OCI-LY7 (cell line): Measurements from ENCODE around the gene TMPRSS9.

Experiments used
- CTCF ChIP-seq: fragments of 200-600 bp; sonication (generic); conservative IDR thresholded peaks from 2 replicates; pipeline ENCODE4 v1.5.1; 2014; ENCODE audit warnings: mild to moderate bottlenecking, antibody characterized with exemption, low read length, moderate library complexity, mixed read lengths
- EZH2phosphoT487 ChIP-seq: fragments of 200-600 bp; sonication (generic); IDR thresholded peaks from 2 replicates; pipeline ENCODE4 v1.6.1; 2018; ENCODE audit warnings: low read depth, borderline replicate concordance, mild to moderate bottlenecking, mixed run types, antibody characterized with exemption, low read length, moderate library complexity, mixed read lengths

- TF ChIP-seq CTCF (no peak), EZH2phosphoT487 (no peak)
Observed at GRCh38 chr19:2320939-2321338, 39.1 kb upstream of the TMPRSS9 start.
